Caco-2 (cell line): ENCODE data around the gene NRM. TPM values are rescaled to one million over a fixed set of nuclear protein-coding genes. Genes with fewer than 3 reads are reported as not detected.

Experiments used
- BruUV-seq: library from RNA; stranded (reverse); fragments of 400-500 nt; replicated peaks from 2 replicates; lab custom pipeline; 2021; lab: Mats Ljungman, UMichigan
- CTCF ChIA-PET: fragments of 300-600 bp; sonication (Branson Sonifier 250); formaldehyde crosslinking; loops from one replicate; lab custom pipeline; 2022; ENCODE audit warnings: antibody characterized with exemption; lab: Charles Lee
- POLR2A ChIA-PET: fragments of 300-600 bp; sonication (Branson Sonifier 250); formaldehyde crosslinking; loops from one replicate; lab custom pipeline; 2022; ENCODE audit warnings: antibody characterized with exemption; lab: Charles Lee
- DNase-seq, 2 experiments: peaks; one replicate each; pipeline versions ENCODE4 v3.0.0 to v3.0.0-alpha.2; 2020 to 2022
- H3K27me3 ChIP-seq: replicated peaks from 2 replicates; pipeline ENCODE4 v1.6.0; 2011; ENCODE audit warnings: low read length; ENCODE audit not compliant: control insufficient read depth, insufficient read depth
- H3K36me3 ChIP-seq: 2 replicates; pipeline ENCODE4 v1.5.1; 2011; ENCODE audit warnings: low read length; ENCODE audit not compliant: control insufficient read depth, insufficient read depth
- H3K4me1 ChIP-seq: fragments of 250-450 bp; sonication (Bioruptor Pico); 2 replicates; pipeline ENCODE4 v1.5.1; 2020; ENCODE audit warnings: mild to moderate bottlenecking
- H3K4me3 ChIP-seq: 2 replicates; pipeline ENCODE4 v1.5.1; 2011; ENCODE audit warnings: low read depth, mild to moderate bottlenecking, control low read depth, low read length
- H3K9me3 ChIP-seq: fragments of 250-450 bp; sonication (Bioruptor Pico); 2 replicates; pipeline ENCODE4 v1.5.1; 2020; ENCODE audit warnings: mild to moderate bottlenecking, moderate library complexity
- H3K27ac Mint-ChIP-seq: one replicate; pipeline ENCODE4 v1.8.0; 2022; ENCODE audit warnings: mixed read lengths; ENCODE audit not compliant: unreplicated experiment
- H3K27me3 Mint-ChIP-seq: one replicate; pipeline ENCODE4 v1.8.0; 2022; ENCODE audit warnings: mixed read lengths; ENCODE audit not compliant: insufficient read depth, unreplicated experiment
- H3K36me3 Mint-ChIP-seq: one replicate; pipeline ENCODE4 v1.8.0; 2022; ENCODE audit warnings: mild to moderate bottlenecking, mixed read lengths; ENCODE audit not compliant: insufficient read depth, unreplicated experiment
- H3K4me1 Mint-ChIP-seq: one replicate; pipeline ENCODE4 v1.8.0; 2022; ENCODE audit warnings: low read depth, mixed read lengths; ENCODE audit not compliant: unreplicated experiment
- H3K4me3 Mint-ChIP-seq: one replicate; pipeline ENCODE4 v1.8.0; 2022; ENCODE audit warnings: mild to moderate bottlenecking, moderate library complexity, mixed read lengths; ENCODE audit not compliant: unreplicated experiment
- H3K9me3 Mint-ChIP-seq: one replicate; pipeline ENCODE4 v1.8.0; 2022; ENCODE audit warnings: mixed read lengths; ENCODE audit not compliant: unreplicated experiment
- intact Hi-C: fragments of 100-400 bp; cut with micrococcal nuclease; formaldehyde crosslinking; loops from one replicate; pipeline ENCODE4 v1.10.0; 2022; ENCODE audit not compliant: unreplicated experiment
- total RNA-seq: library from RNA; stranded (reverse); gene quantifications from 2 replicates; pipeline ENCODE4 v1.2.3, GENCODE V29; 2022
- TF ChIP-seq, protein P1 (sequence below), 2 experiments: fragments of 200-600 bp in 1 of 2; IDR thresholded peaks; 1 replicate in 1 of 2; 2 replicates in 1 of 2; pipeline versions ENCODE4 v1.5.1 to v1.8.0; 2011 to 2022; ENCODE audit warnings: antibody characterized with exemption in 1 of 2, control low read depth in 1 of 2, inconsistent platforms in 1 of 2, low read depth in 1 of 2, low read length in 1 of 2, mild to moderate bottlenecking in 1 of 2, moderate library complexity in 1 of 2; ENCODE audit not compliant: insufficient read depth in 1 of 2, severe bottlenecking in 1 of 2, unreplicated experiment in 1 of 2

The NRM gene
- total RNA-seq, 1 experiment from 2014 or later = 31.7 TPM

DNA sequence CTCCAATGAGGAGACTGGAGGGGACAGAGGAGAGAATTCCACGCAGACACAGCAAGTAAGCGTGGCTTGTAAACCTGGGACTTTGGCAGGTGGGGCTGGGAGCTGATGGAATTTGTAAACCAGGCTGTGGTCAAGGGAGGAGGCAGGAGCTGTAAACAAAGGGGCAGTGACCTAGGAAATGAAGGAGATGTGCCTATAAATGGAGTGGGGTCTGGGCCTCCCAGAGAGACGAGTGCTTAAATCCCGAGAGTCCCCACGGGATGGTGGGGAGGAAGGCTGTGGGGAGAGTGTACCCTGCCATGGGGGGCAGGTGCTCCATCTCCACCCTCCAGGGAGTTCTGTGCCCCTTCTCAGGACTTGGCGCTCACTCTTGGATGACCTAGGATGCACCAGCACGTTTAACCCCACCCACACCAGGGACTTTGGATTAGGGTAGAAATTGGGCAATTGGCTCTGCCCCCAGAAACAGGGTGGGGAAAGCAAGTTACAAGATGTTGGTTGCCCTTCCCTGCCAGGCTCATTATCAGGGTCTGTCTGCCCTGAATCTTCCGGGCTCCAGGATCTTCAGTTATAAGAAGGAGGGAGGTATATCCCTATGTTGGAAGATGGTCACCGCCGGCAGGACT is 14.0 kb downstream of the NRM start:
- H3K4me3 Mint-ChIP-seq = no peak overlapping the region
- peaks cover 23% of the 10 kb centered on the region for H3K36me3 Mint-ChIP-seq
- CTCF ChIA-PET = interaction anchor here (1.4 kb wide), 1 partner anchor 54 kb away, joined by 4 read pairs; no protein-coding TSS in a partner anchor
- DNase-seq = no peak
- no peaks in the 10 kb centered on the region for H3K9me3 Mint-ChIP-seq
- POLR2A ChIA-PET = no interaction called here
- intact Hi-C loops = no loop called here
- H3K27me3 Mint-ChIP-seq = no peaks in the 10 kb centered on the region
- BruUV-seq = no TSS peak
- Histone ChIP-seq H3K9me3 (no peaks in the 10 kb centered on the region), H3K4me3 (no peak overlapping the region), H3K4me1 (peaks cover under 1% of the 10 kb centered on the region), H3K27me3 (no peaks in the 10 kb centered on the region), H3K36me3 (no peaks in the 10 kb centered on the region)
- TF ChIP-seq, protein P1, sequence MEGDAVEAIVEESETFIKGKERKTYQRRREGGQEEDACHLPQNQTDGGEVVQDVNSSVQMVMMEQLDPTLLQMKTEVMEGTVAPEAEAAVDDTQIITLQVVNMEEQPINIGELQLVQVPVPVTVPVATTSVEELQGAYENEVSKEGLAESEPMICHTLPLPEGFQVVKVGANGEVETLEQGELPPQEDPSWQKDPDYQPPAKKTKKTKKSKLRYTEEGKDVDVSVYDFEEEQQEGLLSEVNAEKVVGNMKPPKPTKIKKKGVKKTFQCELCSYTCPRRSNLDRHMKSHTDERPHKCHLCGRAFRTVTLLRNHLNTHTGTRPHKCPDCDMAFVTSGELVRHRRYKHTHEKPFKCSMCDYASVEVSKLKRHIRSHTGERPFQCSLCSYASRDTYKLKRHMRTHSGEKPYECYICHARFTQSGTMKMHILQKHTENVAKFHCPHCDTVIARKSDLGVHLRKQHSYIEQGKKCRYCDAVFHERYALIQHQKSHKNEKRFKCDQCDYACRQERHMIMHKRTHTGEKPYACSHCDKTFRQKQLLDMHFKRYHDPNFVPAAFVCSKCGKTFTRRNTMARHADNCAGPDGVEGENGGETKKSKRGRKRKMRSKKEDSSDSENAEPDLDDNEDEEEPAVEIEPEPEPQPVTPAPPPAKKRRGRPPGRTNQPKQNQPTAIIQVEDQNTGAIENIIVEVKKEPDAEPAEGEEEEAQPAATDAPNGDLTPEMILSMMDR (IDR thresholded peaks at IDR 0.05; ENCODE audit: insufficient read depth in 1 of 2, low read depth in 1 of 2, low read length in 1 of 2, severe bottlenecking in 1 of 2, unreplicated experiment in 1 of 2) = no peak
- no peak overlapping the region for H3K27ac Mint-ChIP-seq
- no peaks in the 10 kb centered on the region for H3K4me1 Mint-ChIP-seq

DNA sequence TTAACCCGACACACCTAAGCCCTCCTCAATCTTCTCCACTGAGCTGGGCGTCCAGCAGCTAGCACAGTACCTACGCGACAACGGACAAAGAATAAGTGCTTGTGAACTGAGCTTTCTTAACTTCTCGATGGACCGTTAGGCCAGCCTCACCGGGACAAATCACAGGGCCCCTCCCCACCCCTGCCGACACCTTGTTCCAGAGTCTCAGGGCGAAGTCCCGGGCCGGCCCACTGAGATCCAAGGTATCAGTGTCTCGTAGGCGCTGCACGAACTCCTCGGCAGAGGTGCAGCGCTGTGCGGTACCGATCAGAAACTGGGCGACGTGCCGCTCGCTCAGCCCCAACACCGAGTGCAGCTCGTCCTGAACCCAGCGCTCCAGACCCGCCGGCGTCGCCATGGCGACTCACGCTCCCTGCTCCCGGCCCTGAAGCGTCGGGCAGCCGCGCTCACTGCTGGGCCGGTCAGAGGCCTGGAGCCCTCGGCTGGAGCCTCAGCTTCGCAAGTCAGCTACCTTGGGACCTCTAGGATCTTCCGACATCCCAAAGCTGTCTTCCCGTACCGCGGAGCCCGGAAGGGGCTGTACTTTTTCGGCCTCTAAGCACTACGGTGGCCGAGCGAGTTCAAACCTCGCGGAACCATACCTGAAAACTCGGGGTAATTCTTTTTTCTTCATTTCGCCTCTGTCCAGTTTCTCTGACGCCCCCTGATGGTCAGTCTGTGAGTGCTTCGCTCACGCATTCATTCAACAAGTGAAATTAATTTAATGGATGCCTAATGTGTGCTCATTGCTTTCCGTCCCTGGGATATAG is 18.1 kb downstream of the NRM start, which contains the start of gene DHX16:
TSS of gene DHX16 (minus strand) at position 562 of the 809 bp plus-strand sequence. CDS start at position 397, 165 bp downstream.
- Mint-ChIP-seq H3K9me3 (no peaks in the 10 kb centered on the region), H3K27me3 (no peaks in the 10 kb centered on the region), H3K36me3 (peaks cover 42% of the 10 kb centered on the region), H3K4me1 (peaks cover 5% of the 10 kb centered on the region), H3K27ac (peak within 1 kb of the TSS; percentile 71), H3K4me3 (peak within 1 kb of the TSS; percentile 77)
- DNase-seq = peak; percentile 96
- no peaks in the 10 kb centered on the region for H3K36me3 ChIP-seq
- H3K9me3 ChIP-seq = no peaks in the 10 kb centered on the region
- intact Hi-C loops = loop anchor here (1.0 to 5.0 kb wide), 5 partner anchors 26 to 190 kb away; partner anchors contain the start of genes ATAT1, C6orf136, MDC1 and MRPS18B
- BruUV-seq = TSS peak; percentile 52
- peaks cover 6% of the 10 kb centered on the region for H3K4me1 ChIP-seq
- ChIA-PET POLR2A (interaction anchor here (0.6 to 1.2 kb wide), 4 partner anchors 23 to 102 kb away, joined by 3 to 5 read pairs (median 4); partner anchors contain the start of genes ABCF1 and MDC1), CTCF (interaction anchor here (0.6 to 1.4 kb wide), 10 partner anchors 18 to 415 kb away, joined by 3 to 6 read pairs (median 3); partner anchors contain the start of genes MDC1 and NRM)
- TF ChIP-seq, protein P1 (IDR thresholded peaks at IDR 0.05; ENCODE audit: insufficient read depth in 1 of 2, low read depth in 1 of 2, low read length in 1 of 2, severe bottlenecking in 1 of 2, unreplicated experiment in 1 of 2) = peak; percentile 80 to 85
- no peaks in the 10 kb centered on the region for H3K27me3 ChIP-seq
- peak within 1 kb of the TSS; percentile 85 for H3K4me3 ChIP-seq
